ENCODE results near the gene IRF3. TPM values are rescaled to one million over a fixed set of nuclear protein-coding genes. Genes with fewer than 3 reads are reported as not detected.

Gene IRF3
- total RNA-seq, 1 donor from 2014 or later, result 88.9 TPM

DNA sequence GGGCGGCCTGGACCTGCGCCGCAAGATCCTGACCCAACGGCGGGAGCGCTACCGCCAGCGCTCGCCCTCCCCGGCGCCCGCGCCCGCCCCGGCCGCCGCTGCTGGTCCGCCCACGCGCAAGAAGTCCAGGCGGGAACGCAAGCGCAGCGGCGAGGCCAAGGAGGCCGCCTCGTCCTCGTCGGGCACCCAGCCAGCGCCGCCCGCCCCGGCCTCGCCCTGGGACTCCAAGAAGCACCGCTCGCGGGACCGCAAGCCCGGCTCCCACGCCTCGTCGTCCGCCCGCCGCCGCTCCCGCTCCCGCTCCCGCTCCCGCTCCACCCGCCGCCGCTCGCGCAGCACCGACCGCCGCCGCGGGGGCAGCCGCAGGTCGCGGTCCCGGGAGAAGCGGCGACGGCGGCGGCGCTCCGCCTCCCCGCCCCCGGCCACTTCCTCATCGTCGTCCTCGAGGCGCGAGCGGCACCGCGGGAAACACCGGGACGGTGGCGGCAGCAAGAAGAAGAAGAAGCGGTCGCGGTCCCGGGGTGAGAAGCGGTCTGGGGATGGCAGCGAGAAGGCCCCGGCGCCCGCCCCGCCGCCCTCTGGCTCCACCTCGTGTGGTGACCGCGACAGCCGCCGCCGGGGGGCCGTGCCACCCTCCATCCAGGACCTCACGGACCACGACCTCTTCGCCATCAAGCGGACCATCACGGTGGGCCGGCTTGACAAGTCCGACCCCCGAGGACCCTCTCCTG is 13.7 kb downstream of the IRF3 start:
- Mint-ChIP-seq H3K27ac (ENCODE audit: unreplicated experiment) (no peak overlapping the region), H3K36me3 (ENCODE audit: unreplicated experiment) (peaks cover 24% of the 10 kb centered on the region), H3K27me3 (ENCODE audit: unreplicated experiment) (no peaks in the 10 kb centered on the region), H3K4me3 (ENCODE audit: unreplicated experiment) (no peak overlapping the region), H3K9me3 (ENCODE audit: unreplicated experiment) (no peaks in the 10 kb centered on the region), H3K4me1 (ENCODE audit: unreplicated experiment) (no peaks in the 10 kb centered on the region)
- DNase-seq (ENCODE audit: extremely low spot score, unreplicated experiment), result no peak
- TF ChIP-seq, protein P1, sequence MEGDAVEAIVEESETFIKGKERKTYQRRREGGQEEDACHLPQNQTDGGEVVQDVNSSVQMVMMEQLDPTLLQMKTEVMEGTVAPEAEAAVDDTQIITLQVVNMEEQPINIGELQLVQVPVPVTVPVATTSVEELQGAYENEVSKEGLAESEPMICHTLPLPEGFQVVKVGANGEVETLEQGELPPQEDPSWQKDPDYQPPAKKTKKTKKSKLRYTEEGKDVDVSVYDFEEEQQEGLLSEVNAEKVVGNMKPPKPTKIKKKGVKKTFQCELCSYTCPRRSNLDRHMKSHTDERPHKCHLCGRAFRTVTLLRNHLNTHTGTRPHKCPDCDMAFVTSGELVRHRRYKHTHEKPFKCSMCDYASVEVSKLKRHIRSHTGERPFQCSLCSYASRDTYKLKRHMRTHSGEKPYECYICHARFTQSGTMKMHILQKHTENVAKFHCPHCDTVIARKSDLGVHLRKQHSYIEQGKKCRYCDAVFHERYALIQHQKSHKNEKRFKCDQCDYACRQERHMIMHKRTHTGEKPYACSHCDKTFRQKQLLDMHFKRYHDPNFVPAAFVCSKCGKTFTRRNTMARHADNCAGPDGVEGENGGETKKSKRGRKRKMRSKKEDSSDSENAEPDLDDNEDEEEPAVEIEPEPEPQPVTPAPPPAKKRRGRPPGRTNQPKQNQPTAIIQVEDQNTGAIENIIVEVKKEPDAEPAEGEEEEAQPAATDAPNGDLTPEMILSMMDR (IDR thresholded peaks at IDR 0.05), result no peak

DNA sequence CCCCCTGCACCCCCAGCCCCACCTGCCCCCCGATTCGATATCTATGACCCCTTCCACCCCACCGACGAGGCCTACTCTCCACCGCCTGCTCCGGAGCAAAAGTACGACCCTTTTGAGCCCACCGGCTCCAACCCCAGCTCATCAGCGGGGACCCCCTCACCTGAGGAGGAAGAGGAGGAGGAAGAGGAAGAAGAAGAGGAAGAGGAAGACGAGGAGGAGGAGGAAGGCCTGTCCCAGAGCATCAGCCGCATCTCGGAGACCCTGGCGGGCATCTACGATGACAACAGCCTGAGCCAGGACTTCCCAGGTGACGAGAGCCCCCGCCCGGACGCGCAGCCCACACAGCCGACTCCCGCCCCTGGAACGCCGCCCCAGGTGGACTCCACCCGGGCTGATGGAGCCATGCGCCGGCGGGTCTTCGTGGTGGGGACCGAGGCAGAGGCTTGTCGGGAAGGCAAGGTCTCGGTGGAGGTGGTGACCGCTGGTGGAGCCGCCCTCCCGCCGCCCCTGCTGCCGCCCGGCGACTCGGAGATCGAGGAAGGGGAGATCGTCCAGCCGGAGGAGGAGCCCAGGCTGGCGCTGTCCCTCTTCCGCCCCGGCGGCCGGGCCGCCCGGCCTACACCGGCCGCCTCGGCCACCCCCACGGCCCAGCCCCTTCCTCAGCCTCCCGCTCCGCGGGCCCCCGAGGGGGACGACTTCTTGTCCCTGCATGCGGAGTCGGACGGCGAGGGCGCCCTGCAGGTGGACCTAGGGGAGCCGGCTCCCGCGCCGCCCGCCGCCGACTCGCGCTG is 14.4 kb downstream of the IRF3 start:
- TF ChIP-seq, protein P1 (IDR thresholded peaks at IDR 0.05), result no peak
- Mint-ChIP-seq H3K27ac (ENCODE audit: unreplicated experiment) (no peak overlapping the region), H3K4me3 (ENCODE audit: unreplicated experiment) (no peak overlapping the region), H3K36me3 (ENCODE audit: unreplicated experiment) (peaks cover 28% of the 10 kb centered on the region), H3K4me1 (ENCODE audit: unreplicated experiment) (no peaks in the 10 kb centered on the region), H3K9me3 (ENCODE audit: unreplicated experiment) (no peaks in the 10 kb centered on the region), H3K27me3 (ENCODE audit: unreplicated experiment) (no peaks in the 10 kb centered on the region)
- no peak for DNase-seq (ENCODE audit: extremely low spot score, unreplicated experiment)

- Mint-ChIP-seq H3K4me1 (ENCODE audit: unreplicated experiment) (peaks cover 22% of the 10 kb centered on the region), H3K9me3 (ENCODE audit: unreplicated experiment) (no peaks in the 10 kb centered on the region), H3K36me3 (ENCODE audit: unreplicated experiment) (peaks cover 21% of the 10 kb centered on the region), H3K27ac (ENCODE audit: unreplicated experiment) (peak overlapping the region; percentile 52), H3K4me3 (ENCODE audit: unreplicated experiment) (no peak overlapping the region), H3K27me3 (ENCODE audit: unreplicated experiment) (no peaks in the 10 kb centered on the region)
- DNase-seq (ENCODE audit: extremely low spot score, unreplicated experiment), result no peak
- TF ChIP-seq, protein P1 (IDR thresholded peaks at IDR 0.05), result no peak
Observed at GRCh38 chr19:49646586-49646985, 19.1 kb downstream of the IRF3 start.

DNA sequence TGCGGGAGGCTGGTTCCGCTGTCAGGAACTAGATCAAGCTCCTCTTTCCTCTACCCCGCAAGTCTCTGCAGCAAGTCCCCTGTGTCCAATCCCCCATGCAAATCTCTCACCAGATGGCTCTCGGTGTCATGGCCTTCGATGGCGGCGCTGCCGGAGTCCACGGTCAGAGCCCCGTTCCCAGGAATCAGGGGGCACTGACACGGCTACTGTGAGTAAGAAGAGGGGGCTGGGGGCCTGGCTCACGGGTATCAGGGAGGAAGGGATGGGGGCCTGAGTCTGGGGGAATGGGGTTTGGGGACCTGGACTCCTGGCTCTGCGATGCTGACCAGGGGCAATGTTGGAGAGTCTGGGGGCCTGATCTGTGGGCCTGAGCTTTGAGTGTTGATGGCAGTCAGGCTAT is 19.7 kb downstream of the IRF3 start:
- no peak for DNase-seq (ENCODE audit: extremely low spot score, unreplicated experiment)
- no peak overlapping the region for H3K27ac Mint-ChIP-seq (ENCODE audit: unreplicated experiment)
- no peaks in the 10 kb centered on the region for H3K27me3 Mint-ChIP-seq (ENCODE audit: unreplicated experiment)
- peaks cover 28% of the 10 kb centered on the region for H3K4me1 Mint-ChIP-seq (ENCODE audit: unreplicated experiment)
- no peaks in the 10 kb centered on the region for H3K9me3 Mint-ChIP-seq (ENCODE audit: unreplicated experiment)
- TF ChIP-seq, protein P1 (IDR thresholded peaks at IDR 0.05), result no peak
- H3K36me3 Mint-ChIP-seq (ENCODE audit: unreplicated experiment), result peaks cover 21% of the 10 kb centered on the region
- H3K4me3 Mint-ChIP-seq (ENCODE audit: unreplicated experiment), result no peak overlapping the region

- TF ChIP-seq, protein P1 (IDR thresholded peaks at IDR 0.05), result no peak
- H3K9me3 Mint-ChIP-seq (ENCODE audit: unreplicated experiment), result no peaks in the 10 kb centered on the region
- H3K27me3 Mint-ChIP-seq (ENCODE audit: unreplicated experiment), result no peaks in the 10 kb centered on the region
- H3K4me1 Mint-ChIP-seq (ENCODE audit: unreplicated experiment), result peaks cover 32% of the 10 kb centered on the region
- H3K36me3 Mint-ChIP-seq (ENCODE audit: unreplicated experiment), result peaks cover 21% of the 10 kb centered on the region
- no peak overlapping the region for H3K4me3 Mint-ChIP-seq (ENCODE audit: unreplicated experiment)
- no peak for DNase-seq (ENCODE audit: extremely low spot score, unreplicated experiment)
- H3K27ac Mint-ChIP-seq (ENCODE audit: unreplicated experiment), result no peak overlapping the region
Observed at GRCh38 chr19:49645592-49645991, 20.1 kb downstream of the IRF3 start.

Measured in osteocyte (in vitro differentiated cells).